CD4-positive, alpha-beta T cell treated with Interleukin-17A for 4 hours (primary cell): ENCODE data around the gene CCDC54.
A peak's percentile ranks its signal among the peaks of the same experiment; 100 is the strongest.

Source experiments
- DNase-seq: peaks from one replicate; pipeline ENCODE4 v3.0.0-alpha.2; 2020; ENCODE audit warnings: mixed read lengths

The CCDC54 gene

GRCh38 chr3:107395066-107395465 lies 17.8 kb downstream of the CCDC54 start:
- no peak for DNase-seq

- DNase-seq = no peak
Observed at GRCh38 chr3:107401301-107401700, 24.1 kb downstream of the CCDC54 start.

- DNase-seq = no peak
Observed at GRCh38 chr3:107402214-107402613, 25.0 kb downstream of the CCDC54 start.

GRCh38 chr3:107404727-107405469 lies 27.7 kb downstream of the CCDC54 start:
- DNase-seq = no peak

GRCh38 chr3:107407355-107407754 lies 30.1 kb downstream of the CCDC54 start:
- no peak for DNase-seq

GRCh38 chr3:107408513-107408912 lies 31.3 kb downstream of the CCDC54 start:
- DNase-seq = no peak

- no peak for DNase-seq
Observed at GRCh38 chr3:107409365-107409764, 32.1 kb downstream of the CCDC54 start.

- DNase-seq = no peak
Observed at GRCh38 chr3:107410606-107411005, 33.4 kb downstream of the CCDC54 start.

- no peak for DNase-seq
Observed at GRCh38 chr3:107411056-107411455, 33.8 kb downstream of the CCDC54 start.

GRCh38 chr3:107411779-107412178 lies 34.5 kb downstream of the CCDC54 start:
- DNase-seq = no peak

GRCh38 chr3:107412376-107412775 lies 35.1 kb downstream of the CCDC54 start:
- no peak for DNase-seq

GRCh38 chr3:107413264-107413663 lies 36.0 kb downstream of the CCDC54 start:
- no peak for DNase-seq

GRCh38 chr3:107414325-107414964 lies 37.2 kb downstream of the CCDC54 start:
- no peak for DNase-seq

- DNase-seq = no peak
Observed at GRCh38 chr3:107416138-107416537, 38.9 kb downstream of the CCDC54 start.

- no peak for DNase-seq
Observed at GRCh38 chr3:107416886-107417285, 39.6 kb downstream of the CCDC54 start.

GRCh38 chr3:107421170-107421792 lies 44.0 kb downstream of the CCDC54 start:
- DNase-seq = peak; percentile 30

- no peak for DNase-seq
Observed at GRCh38 chr3:107421881-107422280, 44.6 kb downstream of the CCDC54 start.

GRCh38 chr3:107425033-107425432 lies 47.8 kb downstream of the CCDC54 start:
- no peak for DNase-seq

GRCh38 chr3:107426223-107426622 lies 49.0 kb downstream of the CCDC54 start:
- no peak for DNase-seq
